DOHH2 (cell line): ENCODE measurements around the gene NEUROD1.

ENCODE experiments used
- CTCF ChIP-seq: fragments of 200-600 bp; sonication (generic); IDR thresholded peaks from one replicate; pipeline ENCODE4 v1.5.1; 2014; ENCODE audit warnings: antibody characterized with exemption, mild to moderate bottlenecking, low read depth, low read length; ENCODE audit not compliant: poor library complexity, severe bottlenecking
- EZH2phosphoT487 ChIP-seq: fragments of 200-600 bp; sonication (generic); IDR thresholded peaks from 2 replicates; pipeline ENCODE4 v1.6.1; 2017; ENCODE audit warnings: borderline replicate concordance, mild to moderate bottlenecking, antibody characterized with exemption, low read length, moderate library complexity, mixed read lengths

- no peak for TF ChIP-seq CTCF
- no peak for TF ChIP-seq EZH2phosphoT487
Observed at GRCh38 chr2:181643151-181643550, 37.2 kb downstream of the NEUROD1 start.
